HCT116 (cell line): ENCODE measurements around the gene NXN. TPM values are rescaled to one million over a fixed set of nuclear protein-coding genes. Genes with fewer than 3 reads are reported as not detected.

Source experiments
- ATAC-seq: fragments of 200-7000 bp; cut with Tn5 transposase; 2 replicates; pipeline ENCODE4 v1.9.1; 2020; ENCODE audit warnings: mild to moderate bottlenecking, moderate library complexity
- BruUV-seq: library from RNA; stranded (reverse); fragments of 400-500 nt; replicated peaks from 2 replicates; lab custom pipeline; 2021; lab: Mats Ljungman, UMichigan
- CTCF ChIA-PET: fragments of 300-600 bp; sonication (Branson Sonifier 250); formaldehyde crosslinking; loops from one replicate; lab custom pipeline; 2021; ENCODE audit warnings: antibody characterized with exemption; lab: Charles Lee
- POLR2A ChIA-PET: fragments of 300-600, 350-600 bp; sonication (Branson Sonifier 250); formaldehyde crosslinking; loops from one replicate; lab custom pipeline; 2021; ENCODE audit warnings: antibody characterized with exemption; lab: Charles Lee
- RAD21 ChIA-PET, 2 experiments: fragments of 300-600 bp; sonication (Branson Sonifier 250); formaldehyde crosslinking; loops; one replicate each; lab custom pipeline; 2023; ENCODE audit warnings: low total read pairs in 2 of 2; ENCODE audit not compliant: uncharacterized antibody in 2 of 2, unreplicated experiment in 2 of 2, low non-redundant PET in 1 of 2; lab: Charles Lee
- DNase-seq: peaks from one replicate; pipeline ENCODE4 v3.0.0-alpha.2; 2010; ENCODE audit warnings: low read depth, low spot score
- H2AFZ ChIP-seq: fragments of 200-600 bp; shearing (Covaris generic), sonication (generic); 2 replicates; pipeline ENCODE4 v1.6.1; 2017; ENCODE audit warnings: low read depth, mixed run types, mixed read lengths, antibody characterized with exemption, low read length; ENCODE audit not compliant: poor library complexity, severe bottlenecking
- H3K27ac ChIP-seq: 2 replicates; pipeline ENCODE4 v1.5.1; 2012; ENCODE audit warnings: low read depth, low read length
- H3K27me3 ChIP-seq: fragments of 200-600 bp; sonication (generic); 2 replicates; pipeline ENCODE4 v1.6.1; 2016; ENCODE audit warnings: mixed run types, low read length, mixed read lengths; ENCODE audit not compliant: insufficient read depth
- H3K36me3 ChIP-seq, 2 experiments: fragments of 200-500 bp in 1 of 2; fragments of 200-600 bp in 1 of 2; sonication (Bioruptor generic) in 1 of 2; sonication (generic) in 1 of 2; 2 replicates each; pipeline versions ENCODE4 v1.5.1 to v1.6.1; 2014 to 2016; ENCODE audit warnings: low read length in 2 of 2, inconsistent platforms in 1 of 2, mixed read lengths in 1 of 2, mixed run types in 1 of 2; ENCODE audit not compliant: insufficient read depth in 2 of 2, control insufficient read depth in 1 of 2
- H3K4me1 ChIP-seq, 2 experiments: fragments of 200-600 bp in 1 of 2; sonication (generic) in 1 of 2; 2 replicates each; pipeline versions ENCODE4 v1.5.1 to v1.6.1; 2012 to 2017; ENCODE audit warnings: low read length in 2 of 2, inconsistent platforms in 1 of 2, mild to moderate bottlenecking in 1 of 2, mixed read lengths in 1 of 2, mixed run types in 1 of 2, moderate library complexity in 1 of 2; ENCODE audit not compliant: insufficient read depth in 2 of 2, control insufficient read depth in 1 of 2
- H3K4me2 ChIP-seq: fragments of 200-600 bp; sonication (generic); 2 replicates; pipeline ENCODE4 v1.6.1; 2017; ENCODE audit warnings: mixed run types, low read length, mixed read lengths
- H3K4me3 ChIP-seq, 2 experiments: fragments of 200-600 bp in 1 of 2; sonication (generic) in 1 of 2; replicated peaks in 1 of 2; 2 replicates each; pipeline ENCODE4 v1.5.1; 2011 to 2016; ENCODE audit warnings: low read length in 2 of 2, control low read depth in 1 of 2, low read depth in 1 of 2, mild to moderate bottlenecking in 1 of 2, mixed read lengths in 1 of 2, mixed run types in 1 of 2
- H3K79me2 ChIP-seq: fragments of 200-600 bp; sonication (generic); 2 replicates; pipeline ENCODE4 v1.6.1; 2017; ENCODE audit warnings: mild to moderate bottlenecking, mixed run types, low read length, moderate library complexity, mixed read lengths; ENCODE audit not compliant: insufficient read depth
- H3K9ac ChIP-seq: fragments of 200-600 bp; sonication (generic); 2 replicates; pipeline ENCODE4 v1.6.1; 2016; ENCODE audit warnings: low read length, mixed read lengths
- H3K9me2 ChIP-seq: fragments of 200-600 bp; sonication (generic), shearing (Covaris generic); 2 replicates; pipeline ENCODE4 v1.6.1; 2017; ENCODE audit warnings: mixed run types, mild to moderate bottlenecking, moderate library complexity; ENCODE audit not compliant: insufficient read depth
- H3K9me3 ChIP-seq, 2 experiments: fragments of 200-500 bp in 1 of 2; fragments of 200-600 bp in 1 of 2; sonication (Bioruptor generic) in 1 of 2; sonication (generic) in 1 of 2; 2 replicates each; pipeline ENCODE4 v1.6.1; 2014 to 2017; ENCODE audit warnings: low read length in 2 of 2, mixed read lengths in 2 of 2, inconsistent platforms in 1 of 2, low read depth in 1 of 2, mild to moderate bottlenecking in 1 of 2, mixed run types in 1 of 2, moderate library complexity in 1 of 2; ENCODE audit not compliant: control insufficient read depth in 1 of 2, insufficient read depth in 1 of 2
- H4K20me1 ChIP-seq: fragments of 200-600 bp; sonication (generic), shearing (Covaris generic); 2 replicates; pipeline ENCODE4 v1.6.1; 2017; ENCODE audit warnings: mixed run types, mild to moderate bottlenecking, moderate library complexity; ENCODE audit not compliant: insufficient read depth
- CEBPB ChIP-seq: IDR thresholded peaks from 2 replicates; pipeline ENCODE4 v1.6.1; 2012; ENCODE audit warnings: low read depth
- EGR1 ChIP-seq: IDR thresholded peaks from 2 replicates; pipeline ENCODE4 v1.6.1; 2012; ENCODE audit warnings: low read depth
- ELF1 ChIP-seq: IDR thresholded peaks from 2 replicates; pipeline ENCODE4 v1.6.1; 2012; ENCODE audit warnings: low read depth, borderline replicate concordance
- FOSL1 ChIP-seq: IDR thresholded peaks from 2 replicates; pipeline ENCODE4 v1.6.1; 2012; ENCODE audit warnings: low read depth
- JUND ChIP-seq: IDR thresholded peaks from 2 replicates; pipeline ENCODE4 v1.6.1; 2012
- POLR2A ChIP-seq: IDR thresholded peaks from 2 replicates; pipeline ENCODE4 v1.7.0; 2011; ENCODE audit warnings: borderline replicate concordance; ENCODE audit not compliant: insufficient read depth, insufficient read length; ENCODE audit errors: extremely low read depth
- POLR2AphosphoS5 ChIP-seq: IDR thresholded peaks from 2 replicates; pipeline ENCODE4 v1.6.1; 2011; ENCODE audit warnings: mild to moderate bottlenecking, low read depth, low read length, moderate library complexity
- RAD21 ChIP-seq: IDR thresholded peaks from 2 replicates; pipeline ENCODE4 v1.6.1; 2012; ENCODE audit warnings: low read depth, mild to moderate bottlenecking
- REST ChIP-seq: IDR thresholded peaks from 2 replicates; pipeline ENCODE4 v1.6.1; 2012; ENCODE audit warnings: low read depth
- SIN3A ChIP-seq: IDR thresholded peaks from 2 replicates; pipeline ENCODE4 v1.6.1; 2012; ENCODE audit warnings: low read depth
- SP1 ChIP-seq: IDR thresholded peaks from 2 replicates; pipeline ENCODE4 v1.6.1; 2012; ENCODE audit warnings: low read depth
- TCF7L2 ChIP-seq: IDR thresholded peaks from 2 replicates; pipeline ENCODE4 v1.7.0; 2011; ENCODE audit warnings: borderline replicate concordance, inconsistent platforms; ENCODE audit not compliant: insufficient read depth, insufficient read length; ENCODE audit errors: extremely low read depth
- YY1 ChIP-seq: IDR thresholded peaks from 2 replicates; pipeline ENCODE4 v1.6.1; 2011; ENCODE audit warnings: low read length, low read depth, moderate library complexity, mild to moderate bottlenecking; ENCODE audit not compliant: insufficient replicate concordance; ENCODE audit errors: extremely low read depth
- intact Hi-C: fragments of 100-400 bp; cut with micrococcal nuclease; formaldehyde crosslinking; loops from 2 replicates; pipeline ENCODE4 v1.10.0; 2022
- total RNA-seq: library from RNA; stranded (reverse); gene quantifications from one replicate; pipeline ENCODE4 v1.2.1, GENCODE V29; 2021; ENCODE audit not compliant: unreplicated experiment
- TF ChIP-seq, protein P1 (sequence below), 3 experiments: fragments of 200-600 bp in 1 of 3; sonication (generic) in 1 of 3; IDR thresholded peaks in 2 of 3; conservative IDR thresholded peaks in 1 of 3; 2 replicates each; pipeline ENCODE4 v1.5.1; 2012 to 2017; ENCODE audit warnings: low read depth in 2 of 3, low read length in 2 of 3, antibody characterized with exemption in 1 of 3, borderline replicate concordance in 1 of 3, control low read depth in 1 of 3, mild to moderate bottlenecking in 1 of 3, mixed read lengths in 1 of 3, mixed run types in 1 of 3, moderate library complexity in 1 of 3; ENCODE audit not compliant: insufficient read depth in 1 of 3
- TF ChIP-seq, protein P2 (sequence below): IDR thresholded peaks from 2 replicates; pipeline ENCODE4 v1.6.1; 2011; ENCODE audit warnings: mild to moderate bottlenecking, low read length, moderate library complexity; ENCODE audit not compliant: insufficient replicate concordance; ENCODE audit errors: extremely low read depth
- TF ChIP-seq, protein P3 (sequence below): IDR thresholded peaks from 2 replicates; pipeline ENCODE4 v1.6.1; 2012

Gene NXN
- total RNA-seq, 1 experiment from 2014 or later: 83.7 TPM

DNA sequence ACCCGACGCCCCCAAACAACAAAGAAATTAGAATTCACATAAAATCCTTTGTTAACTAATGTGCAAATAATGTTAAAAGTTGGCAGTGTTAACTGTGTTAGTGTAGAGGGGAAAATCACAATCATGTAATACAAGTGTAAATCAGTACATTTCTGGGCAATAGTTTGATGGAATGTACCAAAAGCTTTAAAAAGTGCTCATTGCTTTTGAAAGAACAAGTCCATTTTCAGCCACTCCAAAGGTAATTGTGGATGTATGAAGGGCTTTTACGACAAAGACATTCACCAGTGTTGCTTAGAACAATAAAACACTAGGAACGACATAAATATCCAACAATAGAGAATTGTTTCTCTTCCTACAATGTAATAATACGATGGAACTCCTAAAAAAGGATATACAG is 206.6 kb downstream of the NXN start (continued):
- TF ChIP-seq REST: no peak
- TF ChIP-seq POLR2AphosphoS5: no peak

DNA sequence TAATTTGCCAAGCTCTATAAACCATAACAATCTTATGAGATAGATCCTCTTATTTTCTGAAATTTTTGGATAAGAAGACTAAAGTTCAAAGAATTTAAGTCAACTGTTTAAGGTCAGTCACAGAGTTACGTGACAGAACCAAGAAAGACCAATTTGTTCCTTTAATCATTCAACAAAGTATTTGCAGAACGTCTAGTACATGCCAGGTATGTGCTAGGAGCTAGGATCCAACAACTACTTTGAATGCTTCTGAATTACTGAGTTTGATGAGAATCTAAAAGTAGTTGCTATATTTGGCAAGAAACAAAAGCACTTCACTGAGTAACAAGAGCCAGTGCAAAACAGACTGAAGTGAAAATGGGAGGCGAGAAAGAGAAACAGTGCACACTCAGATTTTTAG is 212.5 kb downstream of the NXN start:
- Histone ChIP-seq H3K9ac (no peak overlapping the region), H3K4me1 (no peaks in the 10 kb centered on the region), H3K27ac (no peak overlapping the region), H2AFZ (no peak overlapping the region), H3K4me3 (no peak overlapping the region), H3K27me3 (no peaks in the 10 kb centered on the region), H3K4me2 (no peak overlapping the region), H3K9me2 (no peaks in the 10 kb centered on the region), H3K79me2 (no peaks in the 10 kb centered on the region), H3K9me3 (no peaks in the 10 kb centered on the region), H3K36me3 (peaks cover 45 to 46% of the 10 kb centered on the region in 2 experiments), H4K20me1 (no peaks in the 10 kb centered on the region)
- CTCF ChIA-PET: interaction anchor here (1.1 kb wide), 1 partner anchor 214 kb away, joined by 3 read pairs; no protein-coding TSS in a partner anchor
- RAD21 ChIA-PET: no interaction called here
- TF ChIP-seq JUND: no peak
- TF ChIP-seq SIN3A: no peak
- TF ChIP-seq YY1: no peak
- no peak for TF ChIP-seq RAD21
- no peak for TF ChIP-seq POLR2A
- no peak for TF ChIP-seq EGR1
- TF ChIP-seq SP1: no peak
- no peak for TF ChIP-seq POLR2AphosphoS5
- no peak for TF ChIP-seq CEBPB
- TF ChIP-seq, protein P1, sequence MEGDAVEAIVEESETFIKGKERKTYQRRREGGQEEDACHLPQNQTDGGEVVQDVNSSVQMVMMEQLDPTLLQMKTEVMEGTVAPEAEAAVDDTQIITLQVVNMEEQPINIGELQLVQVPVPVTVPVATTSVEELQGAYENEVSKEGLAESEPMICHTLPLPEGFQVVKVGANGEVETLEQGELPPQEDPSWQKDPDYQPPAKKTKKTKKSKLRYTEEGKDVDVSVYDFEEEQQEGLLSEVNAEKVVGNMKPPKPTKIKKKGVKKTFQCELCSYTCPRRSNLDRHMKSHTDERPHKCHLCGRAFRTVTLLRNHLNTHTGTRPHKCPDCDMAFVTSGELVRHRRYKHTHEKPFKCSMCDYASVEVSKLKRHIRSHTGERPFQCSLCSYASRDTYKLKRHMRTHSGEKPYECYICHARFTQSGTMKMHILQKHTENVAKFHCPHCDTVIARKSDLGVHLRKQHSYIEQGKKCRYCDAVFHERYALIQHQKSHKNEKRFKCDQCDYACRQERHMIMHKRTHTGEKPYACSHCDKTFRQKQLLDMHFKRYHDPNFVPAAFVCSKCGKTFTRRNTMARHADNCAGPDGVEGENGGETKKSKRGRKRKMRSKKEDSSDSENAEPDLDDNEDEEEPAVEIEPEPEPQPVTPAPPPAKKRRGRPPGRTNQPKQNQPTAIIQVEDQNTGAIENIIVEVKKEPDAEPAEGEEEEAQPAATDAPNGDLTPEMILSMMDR (IDR thresholded peaks at IDR 0.05 in 2 of 3, conservative IDR thresholded peaks at IDR 0.05 in 1 of 3; ENCODE audit: borderline replicate concordance in 1 of 3, insufficient read depth in 1 of 3, low read depth in 2 of 3, low read length in 2 of 3): no peak
- no peak for TF ChIP-seq FOSL1
- TF ChIP-seq, protein P2, sequence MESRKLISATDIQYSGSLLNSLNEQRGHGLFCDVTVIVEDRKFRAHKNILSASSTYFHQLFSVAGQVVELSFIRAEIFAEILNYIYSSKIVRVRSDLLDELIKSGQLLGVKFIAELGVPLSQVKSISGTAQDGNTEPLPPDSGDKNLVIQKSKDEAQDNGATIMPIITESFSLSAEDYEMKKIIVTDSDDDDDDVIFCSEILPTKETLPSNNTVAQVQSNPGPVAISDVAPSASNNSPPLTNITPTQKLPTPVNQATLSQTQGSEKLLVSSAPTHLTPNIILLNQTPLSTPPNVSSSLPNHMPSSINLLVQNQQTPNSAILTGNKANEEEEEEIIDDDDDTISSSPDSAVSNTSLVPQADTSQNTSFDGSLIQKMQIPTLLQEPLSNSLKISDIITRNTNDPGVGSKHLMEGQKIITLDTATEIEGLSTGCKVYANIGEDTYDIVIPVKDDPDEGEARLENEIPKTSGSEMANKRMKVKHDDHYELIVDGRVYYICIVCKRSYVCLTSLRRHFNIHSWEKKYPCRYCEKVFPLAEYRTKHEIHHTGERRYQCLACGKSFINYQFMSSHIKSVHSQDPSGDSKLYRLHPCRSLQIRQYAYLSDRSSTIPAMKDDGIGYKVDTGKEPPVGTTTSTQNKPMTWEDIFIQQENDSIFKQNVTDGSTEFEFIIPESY: no peak
- no peak for TF ChIP-seq ELF1
- TF ChIP-seq, protein P3, sequence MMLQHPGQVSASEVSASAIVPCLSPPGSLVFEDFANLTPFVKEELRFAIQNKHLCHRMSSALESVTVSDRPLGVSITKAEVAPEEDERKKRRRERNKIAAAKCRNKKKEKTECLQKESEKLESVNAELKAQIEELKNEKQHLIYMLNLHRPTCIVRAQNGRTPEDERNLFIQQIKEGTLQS: no peak
- no peak for TF ChIP-seq TCF7L2
- POLR2A ChIA-PET: no interaction called here
- intact Hi-C loops: no loop called here
- ATAC-seq: no peak
- no TSS peak for BruUV-seq
- no peak for DNase-seq
